Colonic mucosa (tissue), 4 donors: ENCODE measurements around the gene MEST. TPM values are rescaled to one million over a fixed set of nuclear protein-coding genes. Genes with fewer than 3 reads are reported as not detected.
"Not testable (repeated sequence)": the region's sequence is repeated elsewhere in the genome, so short reads cannot be mapped to it uniquely, and the experiment has no call there.

Source experiments
- DNase-seq: peaks from one replicate; pipeline ENCODE4 v3.0.0-alpha.2; 2020
- H3K27ac ChIP-seq: fragments of 200-600 bp; one replicate; pipeline ENCODE4 v1.8.0; 2021
- H3K27me3 ChIP-seq: fragments of 200-600 bp; one replicate; pipeline ENCODE4 v1.8.0; 2021
- H3K36me3 ChIP-seq: fragments of 200-600 bp; one replicate; pipeline ENCODE4 v1.8.0; 2021
- H3K4me1 ChIP-seq: fragments of 200-600 bp; one replicate; pipeline ENCODE4 v1.8.0; 2021; ENCODE audit warnings: mild to moderate bottlenecking
- H3K4me3 ChIP-seq: fragments of 200-600 bp; one replicate; pipeline ENCODE4 v1.8.0; 2021
- H3K9ac ChIP-seq, 2 donors: one replicate each; pipeline ENCODE4 v1.7.0; 2013; ENCODE audit warnings: control low read depth in 2 of 2, low read depth in 2 of 2, low read length in 2 of 2
- H3K9me3 ChIP-seq: fragments of 200-600 bp; one replicate; pipeline ENCODE4 v1.8.0; 2021
- intact Hi-C: fragments of 100-400 bp; cut with DNase I; formaldehyde crosslinking; loops from one replicate; pipeline ENCODE4 v1.14.1; 2022
- total RNA-seq, 2 donors: library from RNA; stranded (reverse); fragmentation: NEBNext Ultra II Directional in 1 of 2; extraction: Animal tissue kit (Norgen Biotek cat#: 25700) in 1 of 2; gene quantifications; one replicate each; pipeline ENCODE4 v1.2.1, GENCODE V29; 2021
- TF ChIP-seq, protein P1 (sequence below): fragments of 200-600 bp; IDR thresholded peaks from one replicate; pipeline ENCODE4 v1.8.0; 2022; ENCODE audit warnings: antibody characterized with exemption, mild to moderate bottlenecking
- donor health status: healthy.
- donor health status: DM: no; HTN: no; CAD: no.
- donor health status: DM: no; HTN: no; CAD: no.

The MEST gene
- total RNA-seq, 2 donors from 2014 or later = 28.2 to 48.6 TPM

DNA sequence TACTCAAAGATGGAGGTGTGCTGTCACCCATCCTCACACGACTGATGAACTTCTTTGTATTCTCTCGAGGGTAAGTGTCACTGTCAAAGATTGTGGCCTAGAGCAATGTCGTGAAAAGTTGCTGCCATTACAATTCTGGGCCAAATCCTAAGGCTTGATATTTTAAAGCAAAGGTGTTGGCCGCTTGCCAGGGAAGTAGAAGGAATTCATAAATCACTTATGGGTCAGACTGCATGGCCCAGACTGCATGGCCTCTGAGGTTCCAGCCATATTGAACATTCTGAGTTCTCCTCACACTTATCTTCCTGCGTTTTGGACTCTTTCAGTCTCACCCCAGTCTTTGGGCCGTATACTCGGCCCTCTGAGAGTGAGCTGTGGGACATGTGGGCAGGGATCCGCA, 8.6 kb downstream of the MEST start:
- no peaks in the 10 kb centered on the region for H3K4me1 ChIP-seq
- H3K36me3 ChIP-seq = no peaks in the 10 kb centered on the region
- H3K4me3 ChIP-seq = no peak overlapping the region
- no peak overlapping the region for H3K9ac ChIP-seq
- H3K27me3 ChIP-seq = no peaks in the 10 kb centered on the region
- intact Hi-C loops = no loop called here
- TF ChIP-seq, protein P1, sequence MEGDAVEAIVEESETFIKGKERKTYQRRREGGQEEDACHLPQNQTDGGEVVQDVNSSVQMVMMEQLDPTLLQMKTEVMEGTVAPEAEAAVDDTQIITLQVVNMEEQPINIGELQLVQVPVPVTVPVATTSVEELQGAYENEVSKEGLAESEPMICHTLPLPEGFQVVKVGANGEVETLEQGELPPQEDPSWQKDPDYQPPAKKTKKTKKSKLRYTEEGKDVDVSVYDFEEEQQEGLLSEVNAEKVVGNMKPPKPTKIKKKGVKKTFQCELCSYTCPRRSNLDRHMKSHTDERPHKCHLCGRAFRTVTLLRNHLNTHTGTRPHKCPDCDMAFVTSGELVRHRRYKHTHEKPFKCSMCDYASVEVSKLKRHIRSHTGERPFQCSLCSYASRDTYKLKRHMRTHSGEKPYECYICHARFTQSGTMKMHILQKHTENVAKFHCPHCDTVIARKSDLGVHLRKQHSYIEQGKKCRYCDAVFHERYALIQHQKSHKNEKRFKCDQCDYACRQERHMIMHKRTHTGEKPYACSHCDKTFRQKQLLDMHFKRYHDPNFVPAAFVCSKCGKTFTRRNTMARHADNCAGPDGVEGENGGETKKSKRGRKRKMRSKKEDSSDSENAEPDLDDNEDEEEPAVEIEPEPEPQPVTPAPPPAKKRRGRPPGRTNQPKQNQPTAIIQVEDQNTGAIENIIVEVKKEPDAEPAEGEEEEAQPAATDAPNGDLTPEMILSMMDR = no peak
- H3K27ac ChIP-seq = no peak overlapping the region
- no peaks in the 10 kb centered on the region for H3K9me3 ChIP-seq
- DNase-seq = no peak

DNA sequence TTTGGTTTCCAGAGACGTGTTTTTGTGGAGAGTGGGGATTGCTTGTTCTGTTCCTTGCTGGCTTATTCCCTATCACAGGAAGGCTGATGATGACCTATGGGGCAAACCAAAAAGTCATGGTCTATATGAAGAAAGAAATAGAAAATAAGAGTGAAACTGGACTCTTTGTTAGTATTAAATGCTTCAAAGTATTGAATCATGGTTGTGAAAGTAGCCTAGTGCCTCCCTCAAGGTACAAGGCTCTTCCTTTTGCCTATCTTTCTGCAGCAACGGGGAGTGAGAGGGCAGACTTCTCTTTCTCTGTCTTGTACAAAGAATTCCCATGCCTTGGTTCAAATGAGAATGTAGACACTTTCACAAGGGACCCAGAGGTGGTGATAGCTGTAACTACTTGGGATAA, 9.0 kb downstream of the MEST start:
- no peak overlapping the region for H3K4me3 ChIP-seq
- DNase-seq = no peak
- no peak overlapping the region for H3K27ac ChIP-seq
- no peaks in the 10 kb centered on the region for H3K9me3 ChIP-seq
- no peaks in the 10 kb centered on the region for H3K27me3 ChIP-seq
- H3K36me3 ChIP-seq = no peaks in the 10 kb centered on the region
- intact Hi-C loops = no loop called here
- no peaks in the 10 kb centered on the region for H3K4me1 ChIP-seq
- TF ChIP-seq, protein P1 = no peak
- no peak overlapping the region for H3K9ac ChIP-seq

DNA sequence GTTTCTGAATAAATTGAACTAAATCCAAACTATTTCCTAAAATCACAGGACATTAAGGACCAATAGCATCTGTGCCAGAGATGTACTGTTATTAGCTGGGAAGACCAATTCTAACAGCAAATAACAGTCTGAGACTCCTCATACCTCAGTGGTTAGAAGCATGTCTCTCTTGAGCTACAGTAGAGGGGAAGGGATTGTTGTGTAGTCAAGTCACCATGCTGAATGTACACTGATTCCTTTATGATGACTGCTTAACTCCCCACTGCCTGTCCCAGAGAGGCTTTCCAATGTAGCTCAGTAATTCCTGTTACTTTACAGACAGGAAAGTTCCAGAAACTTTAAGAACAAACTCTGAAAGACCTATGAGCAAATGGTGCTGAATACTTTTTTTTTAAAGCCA, 13.9 kb downstream of the MEST start:
- Histone ChIP-seq H3K27me3 (no peaks in the 10 kb centered on the region), H3K27ac (no peak overlapping the region), H3K9ac (no peak overlapping the region), H3K4me3 (no peak overlapping the region), H3K9me3 (no peaks in the 10 kb centered on the region), H3K4me1 (no peaks in the 10 kb centered on the region), H3K36me3 (no peaks in the 10 kb centered on the region)
- DNase-seq = no peak
- TF ChIP-seq, protein P1 = no peak
- intact Hi-C loops = no loop called here

DNA sequence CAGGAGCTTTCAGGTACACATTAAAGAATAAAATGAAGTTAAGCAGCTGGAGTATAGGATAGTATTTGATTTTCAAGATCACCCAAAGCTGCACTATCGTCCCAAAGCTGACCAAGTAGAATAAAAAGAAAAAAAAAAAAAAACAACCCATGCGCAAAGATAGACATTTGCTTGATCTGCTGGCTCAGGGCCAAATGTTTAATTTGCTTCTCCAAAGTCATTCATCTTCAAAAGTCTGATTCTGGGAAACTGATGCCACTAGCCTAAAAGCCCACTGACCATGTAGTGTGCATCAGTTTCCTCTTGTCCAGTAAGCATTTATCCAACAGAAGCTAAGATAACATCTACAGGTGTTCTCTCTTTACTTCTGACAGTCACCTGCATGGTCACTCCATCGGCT, 14.5 kb downstream of the MEST start:
- DNase-seq = no peak
- intact Hi-C loops = no loop called here
- no peaks in the 10 kb centered on the region for H3K27me3 ChIP-seq
- no peak overlapping the region for H3K9ac ChIP-seq
- no peaks in the 10 kb centered on the region for H3K4me1 ChIP-seq
- H3K9me3 ChIP-seq = no peaks in the 10 kb centered on the region
- no peak overlapping the region for H3K4me3 ChIP-seq
- H3K27ac ChIP-seq = no peak overlapping the region
- TF ChIP-seq, protein P1 = no peak
- no peaks in the 10 kb centered on the region for H3K36me3 ChIP-seq

DNA sequence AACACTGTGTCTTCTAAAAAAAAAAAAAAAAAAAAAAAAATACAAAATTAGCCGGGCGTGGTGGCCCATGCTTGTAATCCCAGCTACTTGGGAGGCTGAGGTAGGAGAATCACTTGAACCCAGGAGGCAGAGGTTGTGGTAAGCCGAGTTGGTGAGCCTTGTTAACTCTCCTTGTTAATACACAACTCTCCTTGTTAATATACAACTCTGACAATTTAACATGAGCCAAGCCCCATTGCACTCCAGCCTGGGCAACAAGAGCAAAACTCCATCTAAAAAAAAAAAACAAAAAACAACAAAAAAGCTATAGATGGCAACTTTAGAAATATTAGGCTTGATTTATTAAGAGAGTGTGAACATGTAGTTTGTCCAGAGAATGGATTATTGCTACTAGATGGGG, 20.2 kb downstream of the MEST start:
- H3K36me3 ChIP-seq, H3K27me3 ChIP-seq, H3K9ac ChIP-seq, intact Hi-C loops, H3K9me3 ChIP-seq, H3K4me3 ChIP-seq, H3K4me1 ChIP-seq, H3K27ac ChIP-seq, DNase-seq: not testable (repeated sequence)

DNA sequence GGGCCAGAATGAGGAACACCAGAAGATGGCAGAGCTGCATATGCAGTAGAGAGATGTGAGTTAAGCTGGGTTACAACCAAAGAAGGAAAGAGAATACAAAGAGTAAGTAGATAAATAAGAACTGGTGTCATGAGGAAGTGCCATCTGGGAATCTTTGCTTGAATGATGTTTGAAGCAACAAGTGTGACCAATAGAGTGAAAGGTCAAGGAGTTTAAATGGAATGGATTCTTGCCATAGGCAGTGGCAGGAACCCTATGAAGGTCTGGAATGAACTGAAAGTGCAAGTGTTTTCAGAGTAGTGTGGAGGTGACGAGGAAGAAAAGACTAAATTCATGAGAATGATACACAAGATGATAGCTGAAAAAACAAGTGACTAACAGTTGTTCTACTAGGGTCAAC, 21.6 kb downstream of the MEST start:
- TF ChIP-seq, protein P1 = no peak
- Histone ChIP-seq H3K27me3 (no peaks in the 10 kb centered on the region), H3K36me3 (no peaks in the 10 kb centered on the region), H3K9ac (no peak overlapping the region), H3K9me3 (no peaks in the 10 kb centered on the region), H3K4me3 (no peak overlapping the region), H3K4me1 (no peaks in the 10 kb centered on the region), H3K27ac (no peak overlapping the region)
- intact Hi-C loops = no loop called here
- no peak for DNase-seq
